Mucosa of stomach (tissue), 1 donor: ENCODE results near the gene TOM1L2.
"Not testable (repeated sequence)": the region's sequence is repeated elsewhere in the genome, so short reads cannot be mapped to it uniquely, and the experiment has no call there.

ENCODE experiments used
- H3K27me3 ChIP-seq: one replicate; pipeline ENCODE4 v1.7.0; 2013; ENCODE audit warnings: mild to moderate bottlenecking, low read length; ENCODE audit not compliant: control insufficient read depth, insufficient read depth
- H3K36me3 ChIP-seq: one replicate; pipeline ENCODE4 v1.7.0; 2013; ENCODE audit warnings: low read length; ENCODE audit not compliant: control insufficient read depth, insufficient read depth
- H3K4me1 ChIP-seq: one replicate; pipeline ENCODE4 v1.7.0; 2013; ENCODE audit warnings: mild to moderate bottlenecking, low read length; ENCODE audit not compliant: control insufficient read depth, insufficient read depth
- H3K4me3 ChIP-seq: one replicate; pipeline ENCODE4 v1.7.0; 2013; ENCODE audit warnings: low read length
- H3K9ac ChIP-seq: one replicate; pipeline ENCODE4 v1.7.0; 2013; ENCODE audit warnings: mild to moderate bottlenecking, low read length, moderate library complexity
- H3K9me3 ChIP-seq: one replicate; pipeline ENCODE4 v1.7.0; 2013; ENCODE audit warnings: mild to moderate bottlenecking, low read length, moderate library complexity; ENCODE audit not compliant: control insufficient read depth
- donor health status: Pancreatic carcinoma.

TOM1L2 gene

GRCh38 chr17:17964710-17965109, 7.5 kb downstream of the TOM1L2 start:
- Histone ChIP-seq H3K27me3 (no peaks in the 10 kb centered on the region), H3K4me1 (peaks cover 14% of the 10 kb centered on the region), H3K9ac (no peak overlapping the region), H3K4me3 (no peak overlapping the region), H3K36me3 (no peaks in the 10 kb centered on the region), H3K9me3 (no peaks in the 10 kb centered on the region)

- Histone ChIP-seq H3K9ac (no peak overlapping the region), H3K4me3 (no peak overlapping the region), H3K27me3 (no peaks in the 10 kb centered on the region), H3K36me3 (no peaks in the 10 kb centered on the region), H3K4me1 (peaks cover 21% of the 10 kb centered on the region), H3K9me3 (no peaks in the 10 kb centered on the region)
These were observed 8.3 kb downstream of the TOM1L2 start for GRCh38 chr17:17963694-17964436.

- no peak overlapping the region for H3K4me3 ChIP-seq
- no peak overlapping the region for H3K9ac ChIP-seq
- H3K27me3 ChIP-seq = no peaks in the 10 kb centered on the region
- peaks cover 28% of the 10 kb centered on the region for H3K4me1 ChIP-seq
- H3K9me3 ChIP-seq = no peaks in the 10 kb centered on the region
- H3K36me3 ChIP-seq = no peaks in the 10 kb centered on the region
These were observed 9.1 kb downstream of the TOM1L2 start for GRCh38 chr17:17963066-17963465.

- H3K27me3 ChIP-seq = no peaks in the 10 kb centered on the region
- no peaks in the 10 kb centered on the region for H3K9me3 ChIP-seq
- H3K9ac ChIP-seq = no peak overlapping the region
- H3K4me1 ChIP-seq = peaks cover 45% of the 10 kb centered on the region
- H3K4me3 ChIP-seq = no peak overlapping the region
- no peaks in the 10 kb centered on the region for H3K36me3 ChIP-seq
These were observed 11.6 kb downstream of the TOM1L2 start for GRCh38 chr17:17960500-17961030.

GRCh38 chr17:17959520-17960361, 12.5 kb downstream of the TOM1L2 start:
- Histone ChIP-seq H3K9ac (peak overlapping the region; percentile 8), H3K4me1 (peaks cover 45% of the 10 kb centered on the region), H3K4me3 (no peak overlapping the region)

GRCh38 chr17:17958982-17959381, 13.2 kb downstream of the TOM1L2 start:
- Histone ChIP-seq H3K9ac (peak overlapping the region; percentile 8), H3K4me1 (peaks cover 45% of the 10 kb centered on the region)

More at GRCh38 chr17:17959520-17960361, 12.5 kb downstream of the TOM1L2 start:
- H3K36me3 ChIP-seq = no peaks in the 10 kb centered on the region
- H3K9me3 ChIP-seq = no peaks in the 10 kb centered on the region
- H3K27me3 ChIP-seq = no peaks in the 10 kb centered on the region

GRCh38 chr17:17957584-17957916, 14.7 kb downstream of the TOM1L2 start:
- no peaks in the 10 kb centered on the region for H3K27me3 ChIP-seq
- H3K4me3 ChIP-seq = no peak overlapping the region
- no peaks in the 10 kb centered on the region for H3K9me3 ChIP-seq
- peaks cover 45% of the 10 kb centered on the region for H3K4me1 ChIP-seq
- no peak overlapping the region for H3K9ac ChIP-seq
- no peaks in the 10 kb centered on the region for H3K36me3 ChIP-seq

More at GRCh38 chr17:17958982-17959381, 13.2 kb downstream of the TOM1L2 start:
- Histone ChIP-seq H3K27me3 (no peaks in the 10 kb centered on the region), H3K9me3 (no peaks in the 10 kb centered on the region), H3K4me3 (no peak overlapping the region), H3K36me3 (no peaks in the 10 kb centered on the region)

- H3K9ac ChIP-seq, H3K36me3 ChIP-seq, H3K4me3 ChIP-seq, H3K9me3 ChIP-seq, H3K27me3 ChIP-seq: not testable (repeated sequence)
- peaks cover 42% of the 10 kb centered on the region for H3K4me1 ChIP-seq
These were observed 16.3 kb downstream of the TOM1L2 start for GRCh38 chr17:17955790-17956341.

GRCh38 chr17:17954079-17954478, 18.1 kb downstream of the TOM1L2 start:
- Histone ChIP-seq H3K4me1 (peaks cover 27% of the 10 kb centered on the region), H3K4me3 (no peak overlapping the region), H3K9ac (no peak overlapping the region), H3K27me3 (no peaks in the 10 kb centered on the region), H3K9me3 (no peaks in the 10 kb centered on the region), H3K36me3 (no peaks in the 10 kb centered on the region)

- H3K27me3 ChIP-seq = no peaks in the 10 kb centered on the region
- H3K4me1 ChIP-seq = peaks cover 26% of the 10 kb centered on the region
- no peak overlapping the region for H3K4me3 ChIP-seq
- no peak overlapping the region for H3K9ac ChIP-seq
- no peaks in the 10 kb centered on the region for H3K9me3 ChIP-seq
- H3K36me3 ChIP-seq = no peaks in the 10 kb centered on the region
These were observed 19.5 kb downstream of the TOM1L2 start for GRCh38 chr17:17952691-17953090.

- no peak overlapping the region for H3K4me3 ChIP-seq
- H3K36me3 ChIP-seq = no peaks in the 10 kb centered on the region
- peaks cover 28% of the 10 kb centered on the region for H3K4me1 ChIP-seq
- no peaks in the 10 kb centered on the region for H3K9me3 ChIP-seq
- H3K27me3 ChIP-seq = no peaks in the 10 kb centered on the region
- no peak overlapping the region for H3K9ac ChIP-seq
These were observed 20.7 kb downstream of the TOM1L2 start for GRCh38 chr17:17951524-17951923.

- Histone ChIP-seq H3K4me1 (peaks cover 26% of the 10 kb centered on the region), H3K4me3 (no peak overlapping the region), H3K9ac (no peak overlapping the region), H3K9me3 (no peaks in the 10 kb centered on the region), H3K27me3 (no peaks in the 10 kb centered on the region), H3K36me3 (no peaks in the 10 kb centered on the region)
These were observed 21.4 kb downstream of the TOM1L2 start for GRCh38 chr17:17950806-17951205.
